Erythroblast (primary cell): ENCODE results near the gene ZMAT3.
A peak's percentile ranks its signal among the peaks of the same experiment; 100 is the strongest.
"Not testable (repeated sequence)": the region's sequence is repeated elsewhere in the genome, so short reads cannot be mapped to it uniquely, and the experiment has no call there.

ENCODE experiments used
- DNase-seq, 2 experiments: peaks; one replicate each; lab custom pipeline; 2025; lab: John Stamatoyannopoulos, UW
- GATA1 ChIP-seq: IDR thresholded peaks from 2 replicates; pipeline ENCODE4 v1.6.1; 2011; ENCODE audit warnings: low read depth, mild to moderate bottlenecking, control low read depth, low read length, moderate library complexity
- POLR2A ChIP-seq: IDR thresholded peaks from 2 replicates; pipeline ENCODE4 v1.6.1; 2011; ENCODE audit warnings: mild to moderate bottlenecking, low read length

ZMAT3 gene

DNA sequence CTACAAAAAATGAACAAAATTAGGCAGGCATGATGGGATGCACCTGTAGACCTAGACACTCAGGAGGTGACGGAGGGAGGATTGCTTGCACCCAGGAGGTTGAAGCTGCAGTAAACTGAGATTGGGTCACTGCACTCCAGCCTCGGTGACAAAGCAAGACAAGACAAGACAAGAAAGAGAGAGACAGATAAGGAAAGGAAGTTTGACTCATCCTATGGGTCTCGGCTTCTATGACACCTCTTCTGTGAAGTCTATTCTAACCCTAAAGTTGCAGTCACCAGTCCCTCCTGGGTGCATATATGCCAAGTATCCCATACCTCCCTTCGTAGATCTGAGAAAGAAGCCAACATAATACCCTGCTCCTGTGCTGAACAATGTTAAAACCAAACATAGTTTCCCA, 7.9 kb upstream of the ZMAT3 start:
- DNase-seq, result no peak
- no peak for TF ChIP-seq GATA1
- no peak for TF ChIP-seq POLR2A

GRCh38 chr3:179076243-179077027, 4.8 kb upstream of the ZMAT3 start:
- no peak for TF ChIP-seq GATA1
- TF ChIP-seq POLR2A, result no peak
- DNase-seq, result no peak

- no peak for TF ChIP-seq POLR2A
- TF ChIP-seq GATA1, result no peak
- no peak for DNase-seq
Observed at GRCh38 chr3:179074656-179075055, 3.0 kb upstream of the ZMAT3 start.

GRCh38 chr3:179073816-179074215, 2.2 kb upstream of the ZMAT3 start:
- no peak for TF ChIP-seq GATA1
- TF ChIP-seq POLR2A, result no peak
- DNase-seq, result no peak

GRCh38 chr3:179072100-179072438, 460 bp upstream of the ZMAT3 start:
- TF ChIP-seq GATA1, result no peak
- TF ChIP-seq POLR2A, result peak; percentile 70

GRCh38 chr3:179071027-179071322, 634 bp downstream of the ZMAT3 start:
- DNase-seq, result no peak
- TF ChIP-seq GATA1, result no peak
- no peak for TF ChIP-seq POLR2A

More at GRCh38 chr3:179072100-179072438, 460 bp upstream of the ZMAT3 start:
- DNase-seq, result peak; percentile 38 to 56

GRCh38 chr3:179069762-179070390, 1.7 kb downstream of the ZMAT3 start:
- peak in 1 of 2 experiments; percentile 20 for DNase-seq
- no peak for TF ChIP-seq POLR2A
- no peak for TF ChIP-seq GATA1

GRCh38 chr3:179068779-179069530, 2.7 kb downstream of the ZMAT3 start:
- no peak for TF ChIP-seq POLR2A
- no peak for TF ChIP-seq GATA1
- peak; percentile 55 to 72 for DNase-seq

GRCh38 chr3:179067839-179068238, 3.8 kb downstream of the ZMAT3 start:
- TF ChIP-seq GATA1 (no peak), POLR2A (no peak)
- no peak for DNase-seq

DNA sequence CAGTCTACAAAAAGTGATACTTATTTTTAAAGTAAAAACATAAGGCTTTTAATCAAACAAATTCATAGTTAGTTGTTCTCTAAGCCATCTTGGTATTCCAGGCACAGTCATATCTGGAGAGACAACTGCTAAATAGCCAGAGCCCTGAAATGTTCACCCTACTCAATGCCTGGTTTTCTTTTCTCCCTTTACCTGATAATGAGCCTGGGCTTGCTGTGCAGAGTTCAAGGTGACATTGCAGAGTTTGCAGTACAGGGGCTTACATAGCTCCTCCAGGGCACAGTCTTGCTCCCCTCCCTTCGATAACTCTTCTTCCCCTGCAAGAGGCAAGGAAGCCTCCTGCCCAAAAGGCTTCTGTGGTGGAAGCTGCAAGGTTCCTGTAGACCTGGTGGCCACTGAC, 4.3 kb downstream of the ZMAT3 start:
- TF ChIP-seq GATA1 (no peak), POLR2A (no peak)
- DNase-seq, result no peak

DNA sequence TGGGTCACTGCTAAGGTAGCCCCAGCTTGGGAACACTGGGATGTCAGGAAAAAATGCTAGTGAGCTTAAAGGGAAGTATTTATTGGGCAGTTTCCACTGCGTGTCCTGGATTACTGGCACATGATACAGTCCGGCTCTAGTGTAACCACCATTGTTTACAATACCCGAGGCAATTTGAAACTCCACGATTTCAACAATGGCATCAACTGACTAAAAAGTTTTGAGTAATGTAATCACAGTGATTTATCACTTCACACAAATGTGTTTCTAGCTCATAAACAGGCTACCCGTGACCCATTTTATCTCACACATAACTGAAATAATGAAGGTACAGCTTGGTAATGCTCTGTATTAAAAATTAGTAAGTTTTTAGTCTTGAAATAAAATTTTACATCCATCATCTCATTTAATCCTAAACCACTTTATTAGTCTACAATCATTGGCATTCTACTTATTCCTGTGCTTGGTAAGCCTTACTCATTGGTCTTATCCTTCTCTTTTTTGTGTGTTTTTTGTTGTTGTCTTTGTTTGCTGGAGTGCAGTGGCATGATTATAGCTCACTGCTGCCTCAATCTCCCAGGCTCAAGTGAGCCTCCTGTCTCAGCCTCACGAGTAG, 7.6 kb downstream of the ZMAT3 start:
- no peak for TF ChIP-seq POLR2A
- TF ChIP-seq GATA1, result no peak
- no peak for DNase-seq

DNA sequence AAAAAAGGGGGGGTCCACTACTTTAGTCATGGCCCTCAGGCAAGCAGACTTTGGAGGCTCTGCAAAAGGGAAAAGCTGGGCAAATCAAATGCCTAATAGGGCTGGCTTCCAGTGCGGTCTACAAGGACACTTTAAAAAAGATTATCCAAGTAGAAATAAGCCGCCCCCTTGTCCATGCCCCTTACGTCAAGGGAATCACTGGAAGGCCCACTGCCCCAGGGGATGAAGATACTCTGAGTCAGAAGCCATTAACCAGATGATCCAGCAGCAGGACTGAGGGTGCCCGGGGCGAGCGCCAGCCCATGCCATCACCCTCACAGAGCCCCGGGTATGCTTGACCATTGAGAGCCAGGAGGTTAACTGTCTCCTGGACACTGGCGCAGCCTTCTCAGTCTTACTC, 15.3 kb downstream of the ZMAT3 start:
- no peak for DNase-seq
- TF ChIP-seq GATA1, result no peak
- TF ChIP-seq POLR2A, result no peak

DNA sequence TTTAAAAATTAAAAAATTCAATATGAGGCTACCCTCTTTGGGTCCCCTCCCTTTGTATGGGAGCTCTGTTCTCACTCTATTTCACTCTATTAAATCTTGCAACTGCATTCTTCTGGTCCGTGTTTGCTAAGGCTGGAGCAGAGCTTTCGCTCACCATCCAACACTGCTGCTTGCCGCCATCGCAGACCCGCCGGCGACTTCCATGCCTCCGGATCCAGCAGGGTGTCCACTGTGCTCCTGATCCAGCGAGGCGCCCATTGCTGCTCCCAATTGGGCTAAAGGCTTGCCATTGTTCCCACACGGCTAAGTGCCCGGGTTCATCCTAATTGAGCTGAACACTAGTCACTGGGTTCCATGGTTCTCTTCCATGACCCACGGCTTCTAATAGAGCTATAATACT, 17.0 kb downstream of the ZMAT3 start:
- not testable (repeated sequence) for DNase-seq

DNA sequence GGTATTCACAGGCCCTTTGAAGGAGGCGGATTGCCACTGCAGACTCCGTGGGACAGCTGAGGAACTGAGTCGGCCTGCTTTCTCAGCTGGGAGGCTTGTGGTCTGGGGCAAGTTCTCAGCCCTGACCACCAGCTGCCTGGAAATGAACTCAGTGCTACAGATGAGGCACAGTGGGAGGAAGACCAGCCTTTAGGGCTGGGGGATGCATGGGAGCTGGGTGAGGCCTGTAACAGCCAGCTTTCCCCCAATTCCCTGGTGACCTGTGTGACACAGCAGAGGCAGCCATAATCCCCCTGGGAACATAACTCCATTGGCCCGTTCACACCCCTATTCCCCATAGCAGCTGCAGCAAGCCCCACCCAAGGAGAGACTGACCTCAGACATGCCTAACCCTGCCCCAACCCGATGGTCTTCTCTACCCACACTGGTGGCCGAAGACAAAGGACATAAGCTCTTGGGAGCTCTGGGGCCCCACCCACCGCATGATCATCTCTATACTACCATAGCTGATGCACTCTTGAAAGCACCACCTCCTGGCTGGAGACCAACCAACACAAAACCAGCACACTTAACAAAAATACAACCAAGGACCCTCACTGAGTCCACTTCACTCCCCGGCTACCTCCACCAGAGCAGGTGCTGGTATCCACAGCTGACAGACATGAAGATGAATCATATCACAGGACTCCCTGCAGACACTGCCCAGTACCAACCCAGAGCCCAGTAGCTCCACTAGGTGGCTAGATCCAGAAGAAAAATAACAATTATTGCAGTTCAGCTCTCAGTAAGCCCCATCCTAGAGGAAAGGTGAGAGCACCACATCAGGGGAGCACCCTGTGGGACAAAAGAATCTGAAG, 24.9 kb downstream of the ZMAT3 start:
- DNase-seq, result no peak
- TF ChIP-seq POLR2A (no peak), GATA1 (no peak)
